GM19240 (cell line): Measurements from ENCODE around the gene PDSS2.

Experiments
- DNase-seq: peaks from one replicate; pipeline ENCODE4 v3.0.0; 2011; ENCODE audit warnings: low spot score; ENCODE audit not compliant: insufficient read length

PDSS2 gene, protein sequence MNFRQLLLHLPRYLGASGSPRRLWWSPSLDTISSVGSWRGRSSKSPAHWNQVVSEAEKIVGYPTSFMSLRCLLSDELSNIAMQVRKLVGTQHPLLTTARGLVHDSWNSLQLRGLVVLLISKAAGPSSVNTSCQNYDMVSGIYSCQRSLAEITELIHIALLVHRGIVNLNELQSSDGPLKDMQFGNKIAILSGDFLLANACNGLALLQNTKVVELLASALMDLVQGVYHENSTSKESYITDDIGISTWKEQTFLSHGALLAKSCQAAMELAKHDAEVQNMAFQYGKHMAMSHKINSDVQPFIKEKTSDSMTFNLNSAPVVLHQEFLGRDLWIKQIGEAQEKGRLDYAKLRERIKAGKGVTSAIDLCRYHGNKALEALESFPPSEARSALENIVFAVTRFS

DNA sequence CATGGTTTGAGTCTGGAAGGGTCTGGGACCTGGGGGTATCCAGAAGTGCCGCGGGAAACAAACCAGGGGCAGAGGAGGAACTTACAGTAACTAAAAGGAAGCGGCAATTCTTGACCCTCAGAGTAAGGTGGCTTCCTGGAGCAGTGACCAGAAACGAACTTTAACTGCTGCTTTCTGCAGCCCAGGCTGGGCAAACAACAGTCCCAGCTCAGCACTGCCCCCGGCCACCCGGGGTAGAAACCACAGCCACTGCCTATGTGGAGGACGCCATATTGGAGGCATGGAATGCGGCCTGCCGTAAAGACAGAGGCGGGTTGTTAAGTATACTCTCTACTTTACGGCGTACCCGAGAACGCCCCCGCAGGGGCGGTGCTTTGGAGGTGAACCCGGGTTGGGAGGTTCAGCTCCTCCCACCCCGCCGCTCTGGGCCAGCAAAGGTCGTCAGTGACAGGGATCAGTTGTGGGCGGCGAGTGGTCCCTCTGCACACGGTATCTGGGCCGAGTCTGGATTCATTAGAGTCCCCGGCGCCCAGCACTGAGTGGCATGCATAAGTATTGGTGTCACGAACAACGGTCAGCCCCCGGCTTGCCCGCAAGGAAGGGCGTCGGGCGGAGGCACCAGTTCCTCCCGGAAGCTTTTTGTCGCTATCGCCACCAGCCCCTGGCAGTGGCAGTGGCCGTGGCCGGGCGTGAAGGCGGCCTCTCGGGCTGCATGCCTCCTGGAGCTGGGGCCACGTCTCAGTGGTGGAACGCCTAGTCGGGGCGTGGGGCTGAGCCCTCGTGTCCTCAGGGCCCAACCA, at the start of gene PDSS2:
Gene PDSS2, minus strand, starts transcription at position 282 of the 800 bp plus-strand sequence. Its CDS starts 279 bp downstream, at position 3.
- DNase-seq, result peak; percentile 91

- DNase-seq, result no peak
These were observed 46.8 kb upstream of the PDSS2 start for GRCh38 chr6:107506145-107506544.

DNA sequence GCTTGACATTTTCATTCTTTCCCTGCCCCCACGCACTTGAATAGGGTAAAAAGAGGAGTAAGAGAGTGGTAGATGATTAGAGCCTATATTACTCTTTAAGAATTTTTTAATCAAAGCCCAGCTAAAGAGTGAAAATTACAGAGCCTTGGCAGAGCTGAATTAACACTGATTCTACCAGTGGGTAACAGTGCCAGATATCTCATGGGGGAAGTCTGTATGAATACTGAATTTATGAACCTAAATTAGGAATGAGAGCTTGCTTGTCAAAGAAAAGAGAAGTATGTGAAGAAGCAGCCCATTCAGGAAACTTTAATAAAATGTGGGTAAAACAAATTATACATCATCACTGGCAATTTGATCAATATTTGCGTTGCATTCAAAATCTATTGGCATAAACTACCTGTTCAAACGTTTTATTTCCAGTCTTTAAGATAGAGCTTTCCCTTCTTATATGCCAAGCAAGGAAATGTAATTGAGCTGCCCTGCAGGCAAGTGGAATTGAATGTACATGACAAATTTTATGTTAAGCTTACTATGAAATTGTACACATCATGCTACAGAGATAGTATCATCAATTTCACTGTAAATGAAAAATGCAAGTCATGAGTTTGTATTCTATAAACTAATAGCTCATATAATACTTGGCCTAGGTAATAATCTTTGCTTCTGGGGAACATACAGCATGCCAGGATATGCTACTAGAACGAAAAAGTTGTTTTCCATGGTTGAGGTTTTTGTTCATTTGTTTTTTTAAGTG, 45.1 kb upstream of the PDSS2 start:
- DNase-seq, result no peak

GRCh38 chr6:107496892-107497684, 37.7 kb upstream of the PDSS2 start:
- DNase-seq, result no peak

GRCh38 chr6:107495971-107496370, 36.6 kb upstream of the PDSS2 start:
- DNase-seq, result no peak

- DNase-seq, result no peak
These were observed 35.9 kb upstream of the PDSS2 start for GRCh38 chr6:107495196-107495643.

DNA sequence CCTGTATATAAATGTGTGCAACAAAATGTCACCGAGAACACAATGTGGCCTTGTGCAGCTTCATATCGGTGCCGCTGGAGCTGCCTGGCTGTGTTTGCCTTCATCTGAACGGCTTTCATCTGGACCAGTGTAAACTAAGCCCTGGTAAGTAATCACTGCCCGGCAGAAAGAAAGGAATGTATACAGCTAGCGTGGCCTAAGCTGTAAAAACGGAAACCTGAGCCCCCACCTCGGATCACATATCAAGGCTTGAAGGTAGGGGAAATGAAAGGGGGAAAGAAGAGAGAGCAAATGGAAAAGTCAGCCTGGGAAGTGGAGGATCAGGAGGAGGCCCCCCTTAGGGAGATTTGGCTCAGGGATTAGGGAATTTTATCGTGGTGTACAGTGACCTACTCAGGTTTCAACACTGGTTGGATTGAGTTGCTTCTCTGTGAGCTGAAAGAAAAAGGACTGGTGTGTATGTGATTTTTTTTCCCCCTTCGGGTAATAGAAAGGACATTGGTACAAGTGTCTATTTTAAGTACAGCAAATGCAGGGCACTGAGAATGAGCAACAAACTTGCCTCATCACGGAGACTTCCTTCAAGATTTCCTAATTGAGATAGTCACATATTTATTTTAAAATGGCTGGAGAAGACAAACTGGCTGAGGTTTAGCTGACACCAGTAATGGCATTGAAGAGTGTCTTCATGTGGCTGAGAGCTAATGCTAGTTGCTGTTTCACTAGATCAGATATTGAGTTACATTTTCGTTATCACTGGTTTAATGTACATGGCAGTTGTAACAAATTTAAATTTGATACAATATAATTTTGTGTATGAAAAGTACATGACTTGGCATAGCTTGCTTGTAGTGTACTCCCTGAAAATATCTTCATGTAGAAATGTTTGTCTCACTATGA, 34.0 kb upstream of the PDSS2 start:
- DNase-seq, result no peak

GRCh38 chr6:107491760-107492660, 32.6 kb upstream of the PDSS2 start:
- DNase-seq, result no peak

DNA sequence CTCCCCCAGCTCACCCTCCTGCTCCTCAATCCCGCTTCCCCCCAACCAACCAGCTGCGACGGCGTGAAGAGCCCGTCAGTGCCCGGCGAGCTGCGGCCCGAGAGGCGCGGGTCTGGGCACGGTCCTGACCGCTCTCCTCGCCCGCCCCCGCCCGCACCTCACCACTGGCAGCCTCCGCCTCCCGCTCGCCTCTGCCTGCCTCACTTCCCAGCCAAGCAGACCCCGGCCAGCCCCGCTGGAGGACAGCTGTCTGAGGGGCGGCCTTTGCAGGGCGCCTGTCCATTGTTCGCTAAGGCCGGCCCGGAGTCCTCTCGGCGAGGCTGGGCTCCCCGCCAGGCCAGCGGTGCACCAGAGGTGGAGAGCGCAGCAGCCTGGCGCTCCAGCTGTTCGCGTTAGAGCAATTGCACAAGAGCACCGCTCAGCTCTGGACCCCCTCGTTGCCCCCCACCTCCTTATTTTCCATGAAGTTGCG, 31.8 kb upstream of the PDSS2 start:
- no peak for DNase-seq

DNA sequence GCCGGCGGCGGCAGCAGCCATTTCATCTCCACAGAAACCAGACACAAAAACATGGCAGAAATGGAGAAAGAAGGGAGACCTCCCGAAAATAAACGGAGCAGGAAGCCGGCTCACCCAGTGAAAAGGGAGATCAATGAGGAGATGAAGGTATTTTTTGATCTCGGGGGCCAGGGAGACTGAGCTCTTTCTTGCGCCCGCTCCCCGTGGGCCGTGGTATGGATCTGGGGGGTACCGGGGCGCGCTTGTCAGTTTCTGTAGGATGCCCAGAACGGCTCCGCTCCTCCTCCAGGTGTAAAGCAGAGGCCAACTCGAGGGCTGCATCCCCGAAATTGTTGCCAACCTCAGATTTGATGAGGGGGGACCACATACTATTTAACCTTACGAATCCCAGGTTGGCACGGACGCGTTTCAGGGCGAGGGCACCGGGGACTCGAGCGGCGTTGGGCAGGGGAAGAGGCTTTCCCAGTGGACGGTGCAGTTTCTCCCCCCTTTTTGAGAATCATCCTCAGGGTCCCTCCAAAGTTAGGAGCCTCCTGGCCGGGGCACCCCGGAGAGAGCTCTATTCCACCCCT, 31.3 kb upstream of the PDSS2 start:
- no peak for DNase-seq

GRCh38 chr6:107489636-107490565, 30.5 kb upstream of the PDSS2 start, which contains the start of gene SOBP:
Gene SOBP, plus strand, starts transcription at chr6:107490117. Its CDS starts 500 bp downstream, at chr6:107490617.
- DNase-seq, result peak; percentile 6

GRCh38 chr6:107488875-107489635, 29.7 kb upstream of the PDSS2 start:
- peak; percentile 13 for DNase-seq

GRCh38 chr6:107488174-107488874, 29.0 kb upstream of the PDSS2 start:
- no peak for DNase-seq

- DNase-seq, result no peak
These were observed 25.8 kb upstream of the PDSS2 start for GRCh38 chr6:107485157-107485556.

DNA sequence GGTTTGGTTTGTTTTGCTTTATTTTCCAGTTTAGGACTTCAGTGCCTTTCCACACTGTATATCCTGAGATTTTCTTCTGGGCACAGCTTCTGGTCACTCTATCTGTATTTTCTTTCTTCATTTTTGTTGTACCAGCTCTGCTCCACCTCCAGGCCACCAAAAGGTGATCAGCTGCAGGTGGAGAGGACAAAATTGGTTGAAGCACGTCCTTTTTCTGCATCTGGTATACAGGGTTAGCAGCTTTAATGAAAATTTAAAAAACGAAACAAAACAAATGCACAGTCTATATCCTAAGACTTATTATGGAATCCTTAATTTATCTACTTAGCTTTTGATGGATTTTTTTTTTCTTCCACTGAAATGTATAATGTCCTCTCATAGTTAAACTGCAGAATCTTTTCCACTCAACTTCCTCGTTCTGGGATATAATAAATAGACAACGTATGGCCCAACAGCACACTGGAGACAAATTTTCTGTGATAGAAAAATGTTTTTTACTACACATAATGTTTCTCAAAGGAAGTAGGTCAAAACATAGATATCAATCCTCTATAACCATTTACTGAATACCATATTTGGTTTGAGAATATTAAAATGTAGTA, 19.8 kb upstream of the PDSS2 start:
- DNase-seq, result no peak
